Effector memory CD8-positive, alpha-beta T cell (primary cell): Measurements from ENCODE around the gene TPSG1.
"Not testable (repeated sequence)": the region's sequence is repeated elsewhere in the genome, so short reads cannot be mapped to it uniquely, and the experiment has no call there.

ENCODE experiments used
- ATAC-seq: fragments of 150-1000 bp; cut with Tn5 transposase; replicated peaks from 2 replicates; pipeline ENCODE4 v1.10.0; 2021; ENCODE audit warnings: mild to moderate bottlenecking, moderate library complexity
- DNase-seq, 3 experiments: peaks; one replicate each; pipeline ENCODE4 v3.0.0; 2021
- H3K27ac Mint-ChIP-seq, 2 donors: one replicate each; pipeline ENCODE4 v1.8.0; 2022; ENCODE audit warnings: mild to moderate bottlenecking in 2 of 2, mixed read lengths in 2 of 2, moderate library complexity in 2 of 2
- H3K27me3 Mint-ChIP-seq, 2 donors: one replicate each; pipeline ENCODE4 v1.8.0; 2022; ENCODE audit warnings: mixed read lengths in 2 of 2
- H3K36me3 Mint-ChIP-seq: one replicate; pipeline ENCODE4 v1.8.0; 2022; ENCODE audit warnings: mild to moderate bottlenecking, moderate library complexity, mixed read lengths; ENCODE audit not compliant: insufficient read depth
- H3K4me1 Mint-ChIP-seq, 2 donors: one replicate each; pipeline ENCODE4 v1.8.0; 2022; ENCODE audit warnings: low read depth in 2 of 2, mixed read lengths in 2 of 2
- H3K4me3 Mint-ChIP-seq, 2 donors: one replicate each; pipeline ENCODE4 v1.8.0; 2022; ENCODE audit warnings: mild to moderate bottlenecking in 2 of 2, mixed read lengths in 2 of 2, moderate library complexity in 2 of 2
- H3K9me3 Mint-ChIP-seq, 2 donors: one replicate each; pipeline ENCODE4 v1.8.0; 2022; ENCODE audit warnings: mixed read lengths in 2 of 2

TPSG1 gene

GRCh38 chr16:1197237-1197866, 27.7 kb downstream of the TPSG1 start:
- H3K27ac Mint-ChIP-seq = no peak overlapping the region
- peaks cover 6 to 7% of the 10 kb centered on the region in 2 donors for H3K27me3 Mint-ChIP-seq
- H3K36me3 Mint-ChIP-seq = no peaks in the 10 kb centered on the region
- H3K9me3 Mint-ChIP-seq = no peaks in the 10 kb centered on the region
- H3K4me3 Mint-ChIP-seq = no peak overlapping the region
- no peak for DNase-seq
- ATAC-seq = no peak
- H3K4me1 Mint-ChIP-seq = peaks cover 0 to 3% of the 10 kb centered on the region in 2 donors

- Mint-ChIP-seq H3K4me3 (no peak overlapping the region), H3K27ac (no peak overlapping the region), H3K9me3 (no peaks in the 10 kb centered on the region), H3K36me3 (no peaks in the 10 kb centered on the region), H3K4me1 (peaks cover 0 to 3% of the 10 kb centered on the region in 2 donors), H3K27me3 (peaks cover 6 to 9% of the 10 kb centered on the region in 2 donors)
- DNase-seq (no peak), ATAC-seq (no peak)
Observed at GRCh38 chr16:1196494-1196893, 28.6 kb downstream of the TPSG1 start.

- no peaks in the 10 kb centered on the region for H3K9me3 Mint-ChIP-seq
- H3K4me3 Mint-ChIP-seq = no peak overlapping the region
- H3K27ac Mint-ChIP-seq = no peak overlapping the region
- peaks cover 6 to 9% of the 10 kb centered on the region in 2 donors for H3K27me3 Mint-ChIP-seq
- H3K36me3 Mint-ChIP-seq = no peaks in the 10 kb centered on the region
- DNase-seq = no peak
- no peak for ATAC-seq
- peaks cover 0 to 3% of the 10 kb centered on the region in 2 donors for H3K4me1 Mint-ChIP-seq
Observed at GRCh38 chr16:1195393-1195666, 29.7 kb downstream of the TPSG1 start.

GRCh38 chr16:1194665-1195392, 30.2 kb downstream of the TPSG1 start:
- H3K4me3 Mint-ChIP-seq = no peak overlapping the region
- DNase-seq (no peak), ATAC-seq (no peak)
- H3K4me1 Mint-ChIP-seq = peaks cover 0 to 2% of the 10 kb centered on the region in 2 donors
- H3K27ac Mint-ChIP-seq = no peak overlapping the region
- H3K9me3 Mint-ChIP-seq = no peaks in the 10 kb centered on the region
- H3K36me3 Mint-ChIP-seq = no peaks in the 10 kb centered on the region
- H3K27me3 Mint-ChIP-seq = peaks cover 6 to 9% of the 10 kb centered on the region in 2 donors

GRCh38 chr16:1193825-1194581, 31.1 kb downstream of the TPSG1 start:
- Mint-ChIP-seq H3K4me1 (no peaks in the 10 kb centered on the region), H3K9me3 (no peaks in the 10 kb centered on the region), H3K4me3 (no peak overlapping the region), H3K36me3 (peaks cover 1% of the 10 kb centered on the region), H3K27ac (no peak overlapping the region), H3K27me3 (peaks cover 9 to 14% of the 10 kb centered on the region in 2 donors)
- ATAC-seq (no peak), DNase-seq (no peak)

- no peaks in the 10 kb centered on the region for H3K9me3 Mint-ChIP-seq
- H3K27me3 Mint-ChIP-seq = peaks cover 11 to 18% of the 10 kb centered on the region in 2 donors
- H3K27ac Mint-ChIP-seq = no peak overlapping the region
- no peak for DNase-seq
- no peak for ATAC-seq
- H3K4me3 Mint-ChIP-seq = no peak overlapping the region
- H3K4me1 Mint-ChIP-seq = no peaks in the 10 kb centered on the region
- H3K36me3 Mint-ChIP-seq = peaks cover 6% of the 10 kb centered on the region
Observed at GRCh38 chr16:1193143-1193824, 31.8 kb downstream of the TPSG1 start.

GRCh38 chr16:1192384-1193073, 32.5 kb downstream of the TPSG1 start:
- Mint-ChIP-seq H3K4me3 (no peak overlapping the region), H3K4me1 (no peaks in the 10 kb centered on the region), H3K9me3 (no peaks in the 10 kb centered on the region), H3K27me3 (peaks cover 11 to 25% of the 10 kb centered on the region in 2 donors), H3K36me3 (peaks cover 8% of the 10 kb centered on the region), H3K27ac (no peak overlapping the region)
- no peak for DNase-seq
- no peak for ATAC-seq

GRCh38 chr16:1190789-1191188, 34.3 kb downstream of the TPSG1 start:
- ATAC-seq, H3K27ac Mint-ChIP-seq, H3K9me3 Mint-ChIP-seq, H3K36me3 Mint-ChIP-seq, H3K4me3 Mint-ChIP-seq, DNase-seq, H3K4me1 Mint-ChIP-seq: not testable (repeated sequence)
- H3K27me3 Mint-ChIP-seq = peaks cover 11 to 28% of the 10 kb centered on the region in 2 donors

GRCh38 chr16:1189455-1189854, 35.6 kb downstream of the TPSG1 start:
- H3K27me3 Mint-ChIP-seq = peaks cover 11 to 28% of the 10 kb centered on the region in 2 donors
- DNase-seq = no peak

GRCh38 chr16:1188432-1189189, 36.5 kb downstream of the TPSG1 start:
- peaks cover 11 to 28% of the 10 kb centered on the region in 2 donors for H3K27me3 Mint-ChIP-seq
- H3K27ac Mint-ChIP-seq = no peak overlapping the region
- H3K4me3 Mint-ChIP-seq = no peak overlapping the region
- DNase-seq (peak; percentile 32 to 38 (median 35)), ATAC-seq (peak; percentile 61)
- H3K4me1 Mint-ChIP-seq = no peaks in the 10 kb centered on the region
- H3K36me3 Mint-ChIP-seq = peaks cover 10% of the 10 kb centered on the region
- H3K9me3 Mint-ChIP-seq = no peaks in the 10 kb centered on the region

More at GRCh38 chr16:1189455-1189854, 35.6 kb downstream of the TPSG1 start:
- Mint-ChIP-seq H3K36me3 (peaks cover 10% of the 10 kb centered on the region), H3K9me3 (no peaks in the 10 kb centered on the region), H3K4me3 (no peak overlapping the region), H3K4me1 (no peaks in the 10 kb centered on the region), H3K27ac (no peak overlapping the region)
- ATAC-seq = no peak

- ATAC-seq, DNase-seq: not testable (repeated sequence)
- peaks cover 5 to 19% of the 10 kb centered on the region in 2 donors for H3K27me3 Mint-ChIP-seq
Observed at GRCh38 chr16:1185460-1186207, 39.4 kb downstream of the TPSG1 start.

GRCh38 chr16:1184980-1185379, 40.1 kb downstream of the TPSG1 start:
- no peaks in the 10 kb centered on the region for H3K4me1 Mint-ChIP-seq
- no peak overlapping the region for H3K4me3 Mint-ChIP-seq
- no peak overlapping the region for H3K27ac Mint-ChIP-seq
- no peak for ATAC-seq
- H3K36me3 Mint-ChIP-seq = peaks cover 10% of the 10 kb centered on the region
- DNase-seq = no peak
- H3K9me3 Mint-ChIP-seq = no peaks in the 10 kb centered on the region
- H3K27me3 Mint-ChIP-seq = peaks cover 5 to 19% of the 10 kb centered on the region in 2 donors

More at GRCh38 chr16:1185460-1186207, 39.4 kb downstream of the TPSG1 start:
- not testable (repeated sequence) for H3K9me3 Mint-ChIP-seq, H3K27ac Mint-ChIP-seq, H3K4me1 Mint-ChIP-seq, H3K36me3 Mint-ChIP-seq, H3K4me3 Mint-ChIP-seq
